Hepatocyte (in vitro differentiated cells): ENCODE results near the gene PARG. TPM values are rescaled to one million over a fixed set of nuclear protein-coding genes. Genes with fewer than 3 reads are reported as not detected.

Experiments
- DNase-seq: peaks from one replicate; pipeline ENCODE4 v3.0.0-alpha.2; 2016; ENCODE audit warnings: low spot score
- H2AFZ ChIP-seq: fragments of 200-600 bp; sonication (generic); 2 replicates; pipeline ENCODE4 v1.6.0; 2016; ENCODE audit warnings: antibody characterized with exemption, mild to moderate bottlenecking
- H3K27ac ChIP-seq: fragments of 200-600 bp; sonication (generic); 2 replicates; pipeline ENCODE4 v1.5.1; 2016; ENCODE audit warnings: mild to moderate bottlenecking
- H3K27me3 ChIP-seq: fragments of 200-600 bp; sonication (generic); 2 replicates; pipeline ENCODE4 v1.6.1; 2016
- H3K36me3 ChIP-seq: fragments of 200-600 bp; sonication (generic); replicated peaks from 2 replicates; pipeline ENCODE4 v1.5.1; 2016; ENCODE audit warnings: low read depth; ENCODE audit not compliant: insufficient read depth
- H3K4me1 ChIP-seq: fragments of 200-600 bp; sonication (generic); 2 replicates; pipeline ENCODE4 v1.5.1; 2016; ENCODE audit warnings: mild to moderate bottlenecking, moderate library complexity; ENCODE audit not compliant: insufficient read depth
- H3K4me2 ChIP-seq: fragments of 200-600 bp; sonication (generic); 2 replicates; pipeline ENCODE4 v1.6.0; 2016
- H3K4me3 ChIP-seq: fragments of 200-600 bp; sonication (generic); 2 replicates; pipeline ENCODE4 v1.5.1; 2016; ENCODE audit warnings: mild to moderate bottlenecking
- H3K79me2 ChIP-seq: fragments of 200-600 bp; sonication (generic); 2 replicates; pipeline ENCODE4 v1.6.0; 2017; ENCODE audit warnings: mild to moderate bottlenecking
- H3K9me2 ChIP-seq: fragments of 200-600 bp; sonication (generic); replicated peaks from 2 replicates; pipeline ENCODE4 v1.6.0; 2017; ENCODE audit warnings: mild to moderate bottlenecking; ENCODE audit not compliant: insufficient read depth
- H3K9me3 ChIP-seq: fragments of 200-600 bp; sonication (generic); 2 replicates; pipeline ENCODE4 v1.5.1; 2016; ENCODE audit warnings: low read depth, mild to moderate bottlenecking
- H4K20me1 ChIP-seq: fragments of 200-600 bp; sonication (generic); 2 replicates; pipeline ENCODE4 v1.6.0; 2016; ENCODE audit warnings: mild to moderate bottlenecking; ENCODE audit not compliant: insufficient read depth, poor library complexity, severe bottlenecking
- EZH2 ChIP-seq: fragments of 200-600 bp; sonication (generic); IDR thresholded peaks from 2 replicates; pipeline ENCODE4 v1.6.1; 2016; ENCODE audit warnings: antibody characterized with exemption, mild to moderate bottlenecking, borderline replicate concordance
- EZH2phosphoT487 ChIP-seq: fragments of 200-600 bp; sonication (generic); IDR thresholded peaks from one replicate; pipeline ENCODE4 v1.6.1; 2018; ENCODE audit warnings: antibody characterized with exemption, mild to moderate bottlenecking, low read depth, moderate library complexity; ENCODE audit not compliant: unreplicated experiment, severe bottlenecking
- WGBS: methylation state at CpG from one replicate; pipeline ENCODE4 v1.1.6; 2016; ENCODE audit warnings: low lambda C conversion rate; ENCODE audit errors: missing lambda C conversion rate; 5-methylcytosine and 5-hydroxymethylcytosine counted together
- polyA plus RNA-seq: library from polyadenylated mRNA; unstranded; fragments of >200 nt; fragmentation: Nextera tagmentation; extraction: Ambion mirVana; gene quantifications from 2 replicates; pipeline ENCODE4 v1.2.1, GENCODE V29; 2016
- total RNA-seq: library from RNA; depleted of rRNA; stranded (reverse); fragments of >200 nt; gene quantifications from 2 replicates; pipeline ENCODE4 v1.2.3, GENCODE V29; 2014
- TF ChIP-seq, protein P1 (sequence below): fragments of 200-600 bp; sonication (generic); IDR thresholded peaks from 2 replicates; pipeline ENCODE4 v1.5.1; 2016; ENCODE audit warnings: antibody characterized with exemption, mild to moderate bottlenecking; ENCODE audit not compliant: poor library complexity

PARG gene
- total and polyA plus RNA-seq, 2 experiments from 2014 or later = 20.4 to 33.3 TPM

DNA sequence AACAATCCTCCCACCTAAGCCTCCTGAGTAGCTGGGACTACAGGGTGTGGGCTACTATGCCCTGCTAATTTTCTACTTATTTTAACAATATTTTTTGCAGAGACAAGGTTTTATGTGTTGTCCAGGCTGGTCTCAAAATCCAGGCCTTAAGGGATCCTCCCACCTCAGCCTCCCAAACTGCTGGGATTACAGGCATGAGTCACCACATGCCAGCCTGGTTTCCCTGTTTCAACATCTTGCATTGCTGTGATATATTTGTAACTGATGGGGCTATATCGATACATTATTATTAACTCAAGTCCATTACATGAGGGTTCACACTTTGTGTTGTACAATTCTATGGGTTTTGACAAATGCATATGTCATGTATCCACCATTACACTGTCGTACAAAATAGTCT, 137.8 kb downstream of the PARG start:
- no peak overlapping the region for H2AFZ ChIP-seq
- H3K4me2 ChIP-seq = no peak overlapping the region
- no peak overlapping the region for H3K4me3 ChIP-seq
- 94% methylated on average over 2 of the region's 2 CpGs for WGBS
- H3K27ac ChIP-seq = no peak overlapping the region
- no peaks in the 10 kb centered on the region for H3K27me3 ChIP-seq
- no peak for TF ChIP-seq EZH2
- TF ChIP-seq, protein P1, sequence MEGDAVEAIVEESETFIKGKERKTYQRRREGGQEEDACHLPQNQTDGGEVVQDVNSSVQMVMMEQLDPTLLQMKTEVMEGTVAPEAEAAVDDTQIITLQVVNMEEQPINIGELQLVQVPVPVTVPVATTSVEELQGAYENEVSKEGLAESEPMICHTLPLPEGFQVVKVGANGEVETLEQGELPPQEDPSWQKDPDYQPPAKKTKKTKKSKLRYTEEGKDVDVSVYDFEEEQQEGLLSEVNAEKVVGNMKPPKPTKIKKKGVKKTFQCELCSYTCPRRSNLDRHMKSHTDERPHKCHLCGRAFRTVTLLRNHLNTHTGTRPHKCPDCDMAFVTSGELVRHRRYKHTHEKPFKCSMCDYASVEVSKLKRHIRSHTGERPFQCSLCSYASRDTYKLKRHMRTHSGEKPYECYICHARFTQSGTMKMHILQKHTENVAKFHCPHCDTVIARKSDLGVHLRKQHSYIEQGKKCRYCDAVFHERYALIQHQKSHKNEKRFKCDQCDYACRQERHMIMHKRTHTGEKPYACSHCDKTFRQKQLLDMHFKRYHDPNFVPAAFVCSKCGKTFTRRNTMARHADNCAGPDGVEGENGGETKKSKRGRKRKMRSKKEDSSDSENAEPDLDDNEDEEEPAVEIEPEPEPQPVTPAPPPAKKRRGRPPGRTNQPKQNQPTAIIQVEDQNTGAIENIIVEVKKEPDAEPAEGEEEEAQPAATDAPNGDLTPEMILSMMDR = no peak
- no peak for TF ChIP-seq EZH2phosphoT487
- no peaks in the 10 kb centered on the region for H3K36me3 ChIP-seq
- DNase-seq = no peak
- H3K4me1 ChIP-seq = no peaks in the 10 kb centered on the region
- no peaks in the 10 kb centered on the region for H3K9me2 ChIP-seq
- H4K20me1 ChIP-seq = no peaks in the 10 kb centered on the region
- H3K79me2 ChIP-seq = no peaks in the 10 kb centered on the region
- H3K9me3 ChIP-seq = peaks cover 6% of the 10 kb centered on the region

GRCh38 chr10:49798275-49798674, 143.6 kb downstream of the PARG start:
- Histone ChIP-seq H3K9me2 (no peaks in the 10 kb centered on the region), H3K4me2 (no peak overlapping the region), H3K79me2 (no peaks in the 10 kb centered on the region), H4K20me1 (no peaks in the 10 kb centered on the region), H3K4me3 (no peak overlapping the region), H3K27ac (no peak overlapping the region), H3K4me1 (no peaks in the 10 kb centered on the region), H3K36me3 (no peaks in the 10 kb centered on the region), H3K27me3 (no peaks in the 10 kb centered on the region), H3K9me3 (no peaks in the 10 kb centered on the region), H2AFZ (no peak overlapping the region)
- DNase-seq = no peak
- TF ChIP-seq EZH2 (no peak), EZH2phosphoT487 (no peak)
- TF ChIP-seq, protein P1 = no peak
- WGBS = 93% methylated on average over 4 of the region's 4 CpGs

DNA sequence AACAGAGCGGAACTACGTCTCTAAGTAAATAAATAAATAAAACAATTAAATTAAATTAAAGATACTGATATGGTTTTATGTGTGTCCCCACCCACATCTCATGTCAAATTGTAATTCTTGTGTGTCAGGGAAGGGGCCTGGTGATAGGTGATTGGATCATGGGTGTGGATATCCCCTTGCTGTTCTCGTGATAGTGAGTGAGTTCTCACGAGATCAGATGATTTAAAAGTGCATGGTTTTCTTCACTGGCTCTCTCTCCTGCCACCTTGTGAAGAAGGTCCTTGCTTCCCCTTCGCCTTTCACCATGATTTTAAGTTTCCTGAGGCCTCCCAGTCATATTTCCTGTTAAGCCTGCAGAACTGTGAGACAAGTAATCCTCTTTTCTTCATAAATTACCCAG, 150.7 kb downstream of the PARG start:
- Histone ChIP-seq H3K27me3 (no peaks in the 10 kb centered on the region), H3K9me3 (no peaks in the 10 kb centered on the region), H3K9me2 (no peaks in the 10 kb centered on the region), H3K36me3 (no peaks in the 10 kb centered on the region), H2AFZ (no peak overlapping the region), H4K20me1 (no peaks in the 10 kb centered on the region), H3K4me1 (no peaks in the 10 kb centered on the region), H3K79me2 (no peaks in the 10 kb centered on the region), H3K4me3 (no peak overlapping the region), H3K4me2 (no peak overlapping the region), H3K27ac (no peak overlapping the region)
- WGBS = 88% methylated on average over 5 of the region's 5 CpGs
- DNase-seq = no peak
- TF ChIP-seq EZH2phosphoT487 = no peak
- TF ChIP-seq, protein P1 = no peak

DNA sequence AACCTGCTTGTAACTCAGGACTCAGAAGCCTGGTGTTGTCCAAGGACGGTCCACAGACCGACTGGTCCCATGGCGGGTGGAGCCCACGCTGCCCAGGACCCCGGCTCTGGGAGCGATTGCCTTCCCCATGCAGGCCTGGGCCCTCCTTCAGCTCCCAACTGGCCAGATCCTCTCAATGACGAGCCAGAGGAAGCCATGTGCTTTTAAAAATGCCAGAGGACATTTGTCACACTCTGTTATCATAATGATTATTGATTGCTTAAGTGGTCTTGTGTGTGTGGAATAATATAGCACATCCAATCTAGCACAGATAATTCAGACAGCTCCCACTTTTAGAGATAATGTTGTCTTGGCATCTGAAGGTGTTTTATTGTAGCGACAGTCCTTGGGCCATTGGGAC, 157.1 kb downstream of the PARG start:
- no peaks in the 10 kb centered on the region for H3K4me1 ChIP-seq
- no peaks in the 10 kb centered on the region for H3K36me3 ChIP-seq
- WGBS = 73% methylated on average over 8 of the region's 8 CpGs
- no peak overlapping the region for H3K4me2 ChIP-seq
- H3K27me3 ChIP-seq = peaks cover 5% of the 10 kb centered on the region
- TF ChIP-seq EZH2phosphoT487 = no peak
- TF ChIP-seq, protein P1 = no peak
- no peak for TF ChIP-seq EZH2
- H3K9me2 ChIP-seq = no peaks in the 10 kb centered on the region
- H2AFZ ChIP-seq = no peak overlapping the region
- H3K4me3 ChIP-seq = no peak overlapping the region
- H3K27ac ChIP-seq = no peak overlapping the region
- H3K79me2 ChIP-seq = no peaks in the 10 kb centered on the region
- H3K9me3 ChIP-seq = no peaks in the 10 kb centered on the region
- H4K20me1 ChIP-seq = no peaks in the 10 kb centered on the region
- no peak for DNase-seq
